A549 (cell line): Measurements from ENCODE around the gene ENO2. TPM values are rescaled to one million over a fixed set of nuclear protein-coding genes. Genes with fewer than 3 reads are reported as not detected.

Experiments
- ATAC-seq, 2 experiments: fragments of 200-7000 bp in 1 of 2; fragments of >200 bp in 1 of 2; cut with Nextera tagmentation in 1 of 2; cut with Tn5 transposase in 1 of 2; 3 replicates each; pipeline versions ENCODE4 v1.8.0 to v1.9.1; 2018 to 2020; ENCODE audit warnings: mild to moderate bottlenecking in 1 of 2, moderate library complexity in 1 of 2
- CTCF ChIA-PET: fragments of 300-600 bp; sonication (Branson Sonifier 250); formaldehyde crosslinking; extraction: SDS; loops from one replicate; lab custom pipeline; 2021; ENCODE audit warnings: antibody characterized with exemption, inconsistent platforms; lab: Yijun Ruan, JAX
- POLR2A ChIA-PET: fragments of 350-600 bp; formaldehyde crosslinking; extraction: SDS; loops from one replicate; lab custom pipeline; 2021; ENCODE audit warnings: antibody characterized with exemption, inconsistent platforms; lab: Yijun Ruan, JAX
- DNase-seq, 2 experiments: peaks; one replicate each; pipeline versions ENCODE4 v3.0.0 to v3.0.0-alpha.2; 2011 to 2016; ENCODE audit warnings: low read depth in 1 of 2, low spot score in 1 of 2
- FAIRE-seq: peaks from 2 replicates; lab custom pipeline; 2011; peaks lifted over from hg19 to GRCh38; lab: Jason Lieb, UNC
- H3K27ac ChIP-seq, 2 experiments: fragments of >200 bp; sonication (Bioruptor Twin); formaldehyde crosslinking; 3 replicates each; pipeline ENCODE4 v1.5.1; 2016 to 2017
- H3K4me1 ChIP-seq: fragments of >200 bp; sonication (Bioruptor Twin); formaldehyde crosslinking; 3 replicates; pipeline ENCODE4 v1.6.1; 2016
- H3K4me2 ChIP-seq: fragments of >200 bp; sonication (Bioruptor Twin); formaldehyde crosslinking; 3 replicates; pipeline ENCODE4 v1.6.1; 2016
- H3K4me3 ChIP-seq: fragments of >200 bp; sonication (Bioruptor Twin); formaldehyde crosslinking; 3 replicates; pipeline ENCODE4 v1.5.1; 2016
- H3K9me3 ChIP-seq: fragments of >200 bp; sonication (Bioruptor Twin); formaldehyde crosslinking; 3 replicates; pipeline ENCODE4 v1.6.1; 2016
- BCL3 ChIP-seq: fragments of >200 bp; sonication (Bioruptor Twin); formaldehyde crosslinking; IDR thresholded peaks from 3 replicates; pipeline ENCODE4 v1.6.1; 2016
- CBX2 ChIP-seq: fragments of 200-600 bp; sonication (generic); IDR thresholded peaks from 2 replicates; pipeline ENCODE4 v1.6.1; 2016; ENCODE audit warnings: low read depth, mild to moderate bottlenecking, borderline replicate concordance
- CBX8 ChIP-seq: fragments of 200-600 bp; sonication (generic); IDR thresholded peaks from 2 replicates; pipeline ENCODE4 v1.6.1; 2016
- CHD4 ChIP-seq: fragments of 200-600 bp; sonication (generic); IDR thresholded peaks from 2 replicates; pipeline ENCODE4 v1.6.1; 2016; ENCODE audit warnings: antibody characterized with exemption, mild to moderate bottlenecking, borderline replicate concordance
- EHMT2 ChIP-seq: fragments of 200-600 bp; sonication (generic); IDR thresholded peaks from 2 replicates; pipeline ENCODE4 v1.6.1; 2016; ENCODE audit warnings: antibody characterized with exemption, low read depth, mild to moderate bottlenecking, moderate library complexity
- EP300 ChIP-seq, 2 experiments: fragments of >200 bp; sonication (Bioruptor Twin); formaldehyde crosslinking; IDR thresholded peaks; 2 replicates in 1 of 2; 3 replicates in 1 of 2; pipeline ENCODE4 v1.6.1; 2016 to 2017
- ESRRA ChIP-seq: fragments of 150-350 bp; IDR thresholded peaks from 2 replicates; pipeline ENCODE4 v1.6.1; 2014; ENCODE audit warnings: mild to moderate bottlenecking, low read length, borderline replicate concordance
- FOSB ChIP-seq: fragments of 250-450 bp; sonication (Bioruptor Pico); IDR thresholded peaks from 2 replicates; pipeline ENCODE4 v1.5.0; 2020; ENCODE audit warnings: mild to moderate bottlenecking, moderate library complexity
- FOSL2 ChIP-seq, 2 experiments: fragments of 450-650 bp in 1 of 2; fragments of >200 bp in 1 of 2; sonication (Bioruptor Twin) in 1 of 2; formaldehyde crosslinking; IDR thresholded peaks; 2 replicates each; pipeline versions ENCODE4 v1.5.0 to v1.6.1; 2016 to 2020; ENCODE audit warnings: mild to moderate bottlenecking in 1 of 2, moderate library complexity in 1 of 2
- FOXS1 ChIP-seq: fragments of 250-450 bp; sonication (Bioruptor Pico); IDR thresholded peaks from 2 replicates; pipeline ENCODE4 v1.5.0; 2020; ENCODE audit warnings: mild to moderate bottlenecking, moderate library complexity
- GATA3 ChIP-seq: IDR thresholded peaks from 2 replicates; pipeline ENCODE4 v1.6.1; 2012; ENCODE audit warnings: borderline replicate concordance
- HDAC2 ChIP-seq: fragments of 200-600 bp; sonication (generic); IDR thresholded peaks from 2 replicates; pipeline ENCODE4 v1.6.1; 2016
- HES2 ChIP-seq: fragments of >200 bp; sonication (Bioruptor Twin); formaldehyde crosslinking; IDR thresholded peaks from 2 replicates; pipeline ENCODE4 v1.6.1; 2016
- HEYL ChIP-seq: fragments of 250-450 bp; sonication (Bioruptor Pico); IDR thresholded peaks from 2 replicates; pipeline ENCODE4 v1.8.0; 2021; ENCODE audit warnings: mild to moderate bottlenecking, moderate library complexity
- HOXA7 ChIP-seq: fragments of 250-450 bp; sonication (Bioruptor Pico); IDR thresholded peaks from 2 replicates; pipeline ENCODE4 v1.5.0; 2020; ENCODE audit warnings: mild to moderate bottlenecking, moderate library complexity
- HOXB13 ChIP-seq: fragments of 250-450 bp; sonication (Bioruptor Pico); IDR thresholded peaks from 2 replicates; pipeline ENCODE4 v1.5.0; 2020; ENCODE audit warnings: low read depth, mild to moderate bottlenecking, moderate library complexity
- JUN ChIP-seq, 2 experiments: fragments of >200 bp; sonication (Bioruptor Twin); formaldehyde crosslinking; IDR thresholded peaks; 2 replicates in 1 of 2; 3 replicates in 1 of 2; pipeline ENCODE4 v1.6.1; 2016 to 2017
- KDM5A ChIP-seq: fragments of 200-600 bp; sonication (generic); IDR thresholded peaks from 2 replicates; pipeline ENCODE4 v1.6.1; 2016; ENCODE audit warnings: antibody characterized with exemption, mild to moderate bottlenecking
- MAFK ChIP-seq: fragments of 450-650 bp; IDR thresholded peaks from 2 replicates; pipeline ENCODE4 v1.6.1; 2014; ENCODE audit not compliant: partially characterized antibody
- MAX ChIP-seq: IDR thresholded peaks from 2 replicates; pipeline ENCODE4 v1.6.1; 2012
- MYC ChIP-seq: IDR thresholded peaks from 2 replicates; pipeline ENCODE4 v1.6.1; 2012; ENCODE audit warnings: mild to moderate bottlenecking, inconsistent platforms, low read length, improper control_type of control experiment, borderline replicate concordance
- NFE2L2 ChIP-seq: fragments of 150-350 bp; conservative IDR thresholded peaks from 2 replicates; pipeline ENCODE4 v1.6.1; 2014; ENCODE audit warnings: low read length
- NPAS2 ChIP-seq: fragments of 250-450 bp; sonication (Bioruptor Pico); IDR thresholded peaks from 2 replicates; pipeline ENCODE4 v1.8.0; 2022; ENCODE audit warnings: mild to moderate bottlenecking, moderate library complexity, borderline replicate concordance
- NR3C1 ChIP-seq: fragments of >200 bp; sonication (Bioruptor Twin); formaldehyde crosslinking; IDR thresholded peaks from 3 replicates; pipeline ENCODE4 v1.6.1; 2017
- PBX3 ChIP-seq: IDR thresholded peaks from 2 replicates; pipeline ENCODE4 v1.6.1; 2012
- PHF8 ChIP-seq: fragments of 200-600 bp; sonication (generic); IDR thresholded peaks from 2 replicates; pipeline ENCODE4 v1.6.1; 2016; ENCODE audit warnings: low read depth, mild to moderate bottlenecking, antibody characterized with exemption, moderate library complexity, borderline replicate concordance
- POLR2AphosphoS2 ChIP-seq: conservative IDR thresholded peaks from 2 replicates; pipeline ENCODE4 v1.6.1; 2012; ENCODE audit warnings: low read length, improper control_type of control experiment, inconsistent platforms
- RAD21 ChIP-seq, 2 experiments: fragments of >200 bp in 1 of 2; sonication (Bioruptor Twin) in 1 of 2; formaldehyde crosslinking in 1 of 2; IDR thresholded peaks in 1 of 2; conservative IDR thresholded peaks in 1 of 2; 2 replicates in 1 of 2; 3 replicates in 1 of 2; pipeline ENCODE4 v1.6.1; 2012 to 2018; ENCODE audit warnings: inconsistent platforms in 1 of 2
- RARB ChIP-seq: fragments of 250-450 bp; sonication (Bioruptor Pico); IDR thresholded peaks from 2 replicates; pipeline ENCODE4 v1.8.0; 2021; ENCODE audit warnings: mild to moderate bottlenecking, moderate library complexity
- RCOR1 ChIP-seq: fragments of 150-350 bp; IDR thresholded peaks from 2 replicates; pipeline ENCODE4 v1.6.1; 2014; ENCODE audit warnings: antibody characterized with exemption, low read length, low read depth
- RFX5 ChIP-seq: fragments of 450-650 bp; IDR thresholded peaks from 2 replicates; pipeline ENCODE4 v1.7.1; 2014; ENCODE audit warnings: antibody characterized with exemption, mild to moderate bottlenecking, moderate library complexity
- RNF2 ChIP-seq: fragments of 200-600 bp; sonication (generic); IDR thresholded peaks from 2 replicates; pipeline ENCODE4 v1.6.1; 2016; ENCODE audit warnings: low read depth, mild to moderate bottlenecking, antibody characterized with exemption, moderate library complexity, borderline replicate concordance
- SMC3 ChIP-seq: fragments of >200 bp; sonication (Bioruptor Twin); formaldehyde crosslinking; IDR thresholded peaks from 3 replicates; pipeline ENCODE4 v1.6.1; 2018; ENCODE audit warnings: inconsistent platforms
- TFCP2L1 ChIP-seq: fragments of 250-450 bp; sonication (Bioruptor Pico); IDR thresholded peaks from 2 replicates; pipeline ENCODE4 v1.5.0; 2021; ENCODE audit warnings: mild to moderate bottlenecking
- ZC3H11A ChIP-seq: fragments of 450-650 bp; IDR thresholded peaks from 2 replicates; pipeline ENCODE4 v1.6.1; 2014; ENCODE audit warnings: antibody characterized with exemption, mild to moderate bottlenecking
- ZFP36 ChIP-seq: fragments of 450-650 bp; IDR thresholded peaks from 2 replicates; pipeline ENCODE4 v1.6.1; 2014; ENCODE audit warnings: borderline replicate concordance; ENCODE audit not compliant: partially characterized antibody
- ZNF302 ChIP-seq: fragments of 250-450 bp; sonication (Bioruptor Pico); IDR thresholded peaks from 2 replicates; pipeline ENCODE4 v1.9.0; 2021; ENCODE audit warnings: inconsistent platforms, mild to moderate bottlenecking, moderate library complexity
- ZSCAN20 ChIP-seq: fragments of 250-450 bp; sonication (Bioruptor Pico); IDR thresholded peaks from 2 replicates; pipeline ENCODE4 v1.8.0; 2022; ENCODE audit warnings: mild to moderate bottlenecking, moderate library complexity
- WGBS: methylation state at CpG from one replicate; pipeline ENCODE4 v1.1.6; 2017; ENCODE audit errors: missing lambda C conversion rate; 5-methylcytosine and 5-hydroxymethylcytosine counted together
- polyA plus RNA-seq, 4 experiments: library from polyadenylated mRNA; depleted of rRNA in 3 of 4; stranded (reverse); fragments of >200 nt; fragmentation: RNase III in 1 of 4; extraction: RNeasy Plus Mini Kit Qiagen cat#74134 plus additional on column Dnase treatment in 1 of 4; gene quantifications; 2 replicates in 3 of 4; 3 replicates in 1 of 4; pipeline ENCODE4 v1.2.3, GENCODE V29; 2011 to 2017

Gene ENO2
- polyA plus RNA-seq, 2 of the 4 experiments (the other 2 are of a cell fraction), result 26.2 to 38.6 TPM

- H3K4me2 ChIP-seq, result peak overlapping the region; percentile 73
- FAIRE-seq (peak; percentile 86), ATAC-seq (peak; percentile 86 to 93), DNase-seq (peak; percentile 80 to 98)
- WGBS, result 10% methylated on average over 49 of the region's 80 CpGs
- H3K27ac ChIP-seq, result peak overlapping the region; percentile 81 to 92
- no peaks in the 10 kb centered on the region for H3K9me3 ChIP-seq
- ChIA-PET CTCF (interaction anchor here (0.6 to 22.6 kb wide), 21 partner anchors 10 to 170 kb away, joined by 3 to 370 read pairs (median 5); partner anchors contain the start of genes ATN1, LRRC23, SPSB2 and TPI1), POLR2A (interaction anchor here (0.6 to 3.8 kb wide), 8 partner anchors 9 to 70 kb away, joined by 3 to 44 read pairs (median 6); partner anchors contain the start of genes SPSB2 and TPI1)
- H3K4me3 ChIP-seq, result peak overlapping the region; percentile 49
- peaks cover 45% of the 10 kb centered on the region for H3K4me1 ChIP-seq
- TF ChIP-seq HOXA7 (CRISPR knock-in tag) (peak; percentile 93), KDM5A (no peak), PBX3 (peak; percentile 89), CBX2 (no peak), ZSCAN20 (CRISPR knock-in tag) (no peak), HES2 (no peak), RARB (CRISPR knock-in tag) (peak; percentile 75), POLR2AphosphoS2 (no peak; the same call in 1 of the 2 replicates), RFX5 (0 out of 2 replicates have a peak, but pooled peaks have one; percentile 21), ZC3H11A (no peak), TFCP2L1 (CRISPR knock-in tag) (peak; percentile 91), FOSL2 (IDR thresholded peaks at IDR 0.05) (no peak), FOSL2 (CRISPR knock-in tag; IDR thresholded peaks at IDR 0.05) (no peak; the same call in 1 of the 2 replicates), NPAS2 (CRISPR knock-in tag) (no peak), ESRRA (no peak), RCOR1 (no peak), NFE2L2 (no peak), HEYL (CRISPR knock-in tag) (no peak), RNF2 (peak; percentile 92; the same call in 1 of the 2 replicates), JUN (IDR thresholded peaks at IDR 0.05) (peak; percentile 97 to 99), CBX8 (no peak), GATA3 (peak; percentile 80), CHD4 (no peak), HOXB13 (CRISPR knock-in tag) (peak; percentile 95), HDAC2 (no peak), FOXS1 (CRISPR knock-in tag) (peak; percentile 76), PHF8 (no peak), FOSB (CRISPR knock-in tag) (peak; percentile 91), MYC (peak; percentile 77), NR3C1 (no peak), ZFP36 (no peak), RAD21 (conservative IDR thresholded peaks at IDR 0.05 in 1 of 2, IDR thresholded peaks at IDR 0.05 in 1 of 2) (peak; percentile 37 to 40; a peak in 4 of 5 replicates), EHMT2 (no peak), EP300 (IDR thresholded peaks at IDR 0.05) (no peak), MAX (peak; percentile 99), MAFK (no peak), ZNF302 (CRISPR knock-in tag) (0 out of 2 replicates have a peak, but pooled peaks have one; percentile 22), BCL3 (peak; percentile 92), SMC3 (peak; percentile 52)
These were observed 23.3 kb downstream of the ENO2 start for GRCh38 chr12:6937481-6938352.
